WTC11 (cell line): ENCODE results near the gene WARS2. TPM values are rescaled to one million over a fixed set of nuclear protein-coding genes. Genes with fewer than 3 reads are reported as not detected.

ENCODE experiments used
- ATAC-seq: fragments of 200-7000 bp; cut with Tn5 transposase; 2 replicates; pipeline ENCODE4 v1.10.0; 2021; ENCODE audit warnings: mild to moderate bottlenecking, moderate library complexity
- CTCF ChIA-PET: fragments of 300-600 bp; sonication (Branson Sonifier 250); formaldehyde crosslinking; loops from one replicate; lab custom pipeline; 2021; ENCODE audit warnings: antibody characterized with exemption; lab: Charles Lee
- POLR2A ChIA-PET: fragments of 350-600 bp; sonication (Branson Sonifier 250); formaldehyde crosslinking; loops from one replicate; lab custom pipeline; 2021; ENCODE audit warnings: antibody characterized with exemption; lab: Charles Lee
- DNase-seq: peaks from one replicate; pipeline ENCODE4 v3.0.0; 2021; ENCODE audit warnings: low spot score
- H3K27ac Mint-ChIP-seq: 2 replicates; pipeline ENCODE4 v1.8.0; 2021; ENCODE audit warnings: mixed read lengths
- H3K27me3 Mint-ChIP-seq: 2 replicates; pipeline ENCODE4 v1.8.0; 2021; ENCODE audit warnings: low read depth, mild to moderate bottlenecking, moderate library complexity, mixed read lengths
- H3K36me3 Mint-ChIP-seq: 2 replicates; pipeline ENCODE4 v1.8.0; 2021; ENCODE audit warnings: mixed read lengths
- H3K4me1 Mint-ChIP-seq: 2 replicates; pipeline ENCODE4 v1.8.0; 2022; ENCODE audit warnings: mixed read lengths
- H3K4me3 Mint-ChIP-seq: 2 replicates; pipeline ENCODE4 v1.8.0; 2021; ENCODE audit warnings: mild to moderate bottlenecking, moderate library complexity, mixed read lengths
- H3K9me3 Mint-ChIP-seq: 2 replicates; pipeline ENCODE4 v1.8.0; 2021; ENCODE audit warnings: mixed read lengths
- ATF2 ChIP-seq: sonication (generic); formaldehyde crosslinking; IDR thresholded peaks from 2 replicates; pipeline ENCODE4 v1.8.1; 2022; ENCODE audit warnings: low read depth, missing genetic modification reagents, borderline replicate concordance
- CBFB ChIP-seq: sonication (generic); formaldehyde crosslinking; IDR thresholded peaks from 2 replicates; pipeline ENCODE4 v1.8.1; 2022; ENCODE audit warnings: mild to moderate bottlenecking, low read depth, missing genetic modification reagents
- CREB1 ChIP-seq: sonication (generic); formaldehyde crosslinking; IDR thresholded peaks from 2 replicates; pipeline ENCODE4 v1.8.0; 2023; ENCODE audit warnings: mild to moderate bottlenecking, missing genetic modification reagents
- E2F5 ChIP-seq: sonication (generic); formaldehyde crosslinking; IDR thresholded peaks from 2 replicates; pipeline ENCODE4 v1.8.1; 2022; ENCODE audit warnings: mild to moderate bottlenecking, moderate library complexity, missing genetic modification reagents
- ERG ChIP-seq: fragments of 250-450 bp; sonication (Bioruptor Pico); IDR thresholded peaks from 2 replicates; pipeline ENCODE4 v1.8.0; 2021; ENCODE audit warnings: mild to moderate bottlenecking
- FOXK1 ChIP-seq: sonication (generic); formaldehyde crosslinking; IDR thresholded peaks from 2 replicates; pipeline ENCODE4 v1.8.0; 2022; ENCODE audit warnings: mild to moderate bottlenecking, moderate library complexity, missing genetic modification reagents
- FOXP4 ChIP-seq: sonication (generic); formaldehyde crosslinking; IDR thresholded peaks from 2 replicates; pipeline ENCODE4 v1.8.0; 2022; ENCODE audit warnings: mild to moderate bottlenecking, missing genetic modification reagents
- GABPB1 ChIP-seq: sonication (generic); formaldehyde crosslinking; IDR thresholded peaks from 2 replicates; pipeline ENCODE4 v1.8.1; 2023; ENCODE audit warnings: mild to moderate bottlenecking, missing genetic modification reagents
- HMGA2 ChIP-seq: fragments of 250-450 bp; sonication (Bioruptor Pico); IDR thresholded peaks from 2 replicates; pipeline ENCODE4 v1.4.0; 2021; ENCODE audit warnings: mild to moderate bottlenecking, moderate library complexity
- KAT7 ChIP-seq: sonication (generic); formaldehyde crosslinking; IDR thresholded peaks from 2 replicates; pipeline ENCODE4 v1.8.1; 2023; ENCODE audit warnings: missing genetic modification reagents, mild to moderate bottlenecking, borderline replicate concordance
- MYBL2 ChIP-seq: sonication (generic); formaldehyde crosslinking; IDR thresholded peaks from 2 replicates; pipeline ENCODE4 v1.8.1; 2023; ENCODE audit warnings: mild to moderate bottlenecking, moderate library complexity, missing genetic modification reagents
- NFYB ChIP-seq: sonication (generic); formaldehyde crosslinking; conservative IDR thresholded peaks from 2 replicates; pipeline ENCODE4 v1.8.0; 2022; ENCODE audit warnings: low read depth, missing genetic modification reagents
- PRDM15 ChIP-seq: sonication (generic); formaldehyde crosslinking; IDR thresholded peaks from 2 replicates; pipeline ENCODE4 v1.8.0; 2022; ENCODE audit warnings: missing genetic modification reagents
- PRRX2 ChIP-seq: fragments of 250-450 bp; sonication (Bioruptor Pico); IDR thresholded peaks from 2 replicates; pipeline ENCODE4 v1.8.0; 2021; ENCODE audit warnings: mild to moderate bottlenecking
- RORB ChIP-seq: fragments of 250-450 bp; sonication (Bioruptor Pico); IDR thresholded peaks from 2 replicates; pipeline ENCODE4 v1.9.0; 2021; ENCODE audit warnings: mild to moderate bottlenecking
- SP1 ChIP-seq: sonication (generic); formaldehyde crosslinking; conservative IDR thresholded peaks from 2 replicates; pipeline ENCODE4 v1.8.1; 2022; ENCODE audit warnings: missing genetic modification reagents
- TCF7 ChIP-seq: sonication (generic); formaldehyde crosslinking; IDR thresholded peaks from 2 replicates; pipeline ENCODE4 v1.8.0; 2022; ENCODE audit warnings: mild to moderate bottlenecking, low read depth, missing genetic modification reagents, moderate library complexity
- TP53 ChIP-seq: sonication (generic); formaldehyde crosslinking; IDR thresholded peaks from 2 replicates; pipeline ENCODE4 v1.8.1; 2023; ENCODE audit warnings: mild to moderate bottlenecking, missing genetic modification reagents
- ZNF121 ChIP-seq: sonication (generic); formaldehyde crosslinking; IDR thresholded peaks from 2 replicates; pipeline ENCODE4 v1.8.0; 2023; ENCODE audit warnings: missing genetic modification reagents
- ZNF138 ChIP-seq: sonication (generic); formaldehyde crosslinking; conservative IDR thresholded peaks from 2 replicates; pipeline ENCODE4 v1.8.1; 2022; ENCODE audit warnings: mild to moderate bottlenecking, moderate library complexity, missing genetic modification reagents
- ZNF263 ChIP-seq: sonication (generic); formaldehyde crosslinking; IDR thresholded peaks from 2 replicates; pipeline ENCODE4 v1.8.1; 2022; ENCODE audit warnings: low read depth, mild to moderate bottlenecking, moderate library complexity, missing genetic modification reagents
- ZNF671 ChIP-seq: fragments of 250-450 bp; sonication (Bioruptor Pico); IDR thresholded peaks from 2 replicates; pipeline ENCODE4 v1.8.0; 2021; ENCODE audit warnings: mild to moderate bottlenecking
- total RNA-seq: library from RNA; stranded (reverse); gene quantifications from 3 replicates; pipeline ENCODE4 v1.2.3, GENCODE V29; 2021

Gene WARS2
- total RNA-seq, 1 experiment from 2014 or later = 9.3 TPM

GRCh38 chr1:119015547-119015946 lies 124.9 kb downstream of the WARS2 start:
- DNase-seq = no peak
- ChIA-PET POLR2A (no interaction called here), CTCF (no interaction called here)
- peaks cover 42% of the 10 kb centered on the region for H3K9me3 Mint-ChIP-seq
- H3K36me3 Mint-ChIP-seq = peaks cover 16% of the 10 kb centered on the region
- no peak for ATAC-seq
- TF ChIP-seq MYBL2 (CRISPR knock-in tag) (no peak), ZNF671 (CRISPR knock-in tag) (no peak), CREB1 (CRISPR knock-in tag) (no peak), CBFB (CRISPR knock-in tag) (no peak), E2F5 (no peak), TP53 (no peak), GABPB1 (CRISPR knock-in tag) (no peak), HMGA2 (no peak), RORB (no peak), NFYB (CRISPR knock-in tag) (no peak), KAT7 (no peak), ERG (CRISPR knock-in tag) (no peak), ZNF138 (no peak)
- no peak overlapping the region for H3K4me3 Mint-ChIP-seq
- H3K4me1 Mint-ChIP-seq = peaks cover 4% of the 10 kb centered on the region
- no peak overlapping the region for H3K27ac Mint-ChIP-seq
- H3K27me3 Mint-ChIP-seq = peaks cover 28% of the 10 kb centered on the region

- Mint-ChIP-seq H3K4me1 (peaks cover 17% of the 10 kb centered on the region), H3K9me3 (peaks cover 17% of the 10 kb centered on the region), H3K4me3 (no peak overlapping the region), H3K27ac (no peak overlapping the region), H3K36me3 (peaks cover 5% of the 10 kb centered on the region), H3K27me3 (peaks cover 57% of the 10 kb centered on the region)
- TF ChIP-seq PRDM15 (CRISPR knock-in tag) (no peak), FOXK1 (CRISPR knock-in tag) (no peak), ATF2 (CRISPR knock-in tag) (no peak)
- DNase-seq (no peak), ATAC-seq (no peak)
- ChIA-PET CTCF (no interaction called here), POLR2A (no interaction called here)
Observed at GRCh38 chr1:119012383-119012782, 128.1 kb downstream of the WARS2 start.

- DNase-seq = no peak
- ATAC-seq = no peak
- Mint-ChIP-seq H3K27me3 (peaks cover 64% of the 10 kb centered on the region), H3K9me3 (peaks cover 13% of the 10 kb centered on the region), H3K4me1 (peaks cover 17% of the 10 kb centered on the region), H3K27ac (no peak overlapping the region), H3K4me3 (no peak overlapping the region), H3K36me3 (peaks cover 3% of the 10 kb centered on the region)
- ChIA-PET POLR2A (no interaction called here), CTCF (interaction anchor here (0.7 kb wide), 1 partner anchor 265 kb away, joined by 3 read pairs; no protein-coding TSS in a partner anchor)
- TF ChIP-seq ZNF263 (CRISPR knock-in tag) = no peak
- TF ChIP-seq TCF7 (CRISPR knock-in tag) = no peak
- TF ChIP-seq PRRX2 (CRISPR knock-in tag) = no peak
- TF ChIP-seq SP1 (CRISPR knock-in tag) = no peak
- no peak for TF ChIP-seq ZNF121 (CRISPR knock-in tag)
- TF ChIP-seq CREB1 (CRISPR knock-in tag) = no peak
- no peak for TF ChIP-seq FOXP4 (CRISPR knock-in tag)
Observed at GRCh38 chr1:119011706-119012105, 128.7 kb downstream of the WARS2 start.
